ENCODE measurements around the gene RAB10. TPM values are rescaled to one million over a fixed set of nuclear protein-coding genes. Genes with fewer than 3 reads are reported as not detected.

RAB10 gene
- total RNA-seq, 1 experiment from 2014 or later = 130 TPM

DNA sequence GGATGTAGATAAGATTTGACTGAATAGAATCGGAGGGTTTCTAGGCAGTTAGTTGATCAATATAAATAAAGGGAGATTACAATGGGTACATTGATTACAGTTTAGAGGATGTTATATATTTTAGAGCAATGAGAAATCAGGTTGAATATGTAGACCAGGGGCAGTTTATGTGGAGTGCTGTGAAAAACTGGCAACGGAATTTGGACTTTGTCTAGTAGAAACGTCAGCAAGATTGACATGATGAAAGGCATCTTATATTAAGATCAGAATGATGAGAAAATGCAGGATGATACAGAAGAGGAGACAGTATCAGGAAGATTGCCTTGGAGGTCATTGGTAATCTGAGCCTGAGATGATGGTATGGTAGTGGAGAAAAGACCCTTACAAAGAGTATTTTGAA lies 39.9 kb downstream of the RAB10 start:
- H3K4me3 Mint-ChIP-seq = no peak overlapping the region
- Histone ChIP-seq H3K14ac (ENCODE audit: insufficient read depth, low read length) (no peak overlapping the region), H3K4ac (ENCODE audit: low read depth, low read length) (no peak overlapping the region), H4K8ac (replicated peaks; ENCODE audit: insufficient read length, low read depth, low read length) (no peak overlapping the region), H2AFZ (ENCODE audit: low read length) (no peak overlapping the region), H2BK120ac (ENCODE audit: low read depth, low read length, poor library complexity, severe bottlenecking) (no peak overlapping the region), H3K23ac (ENCODE audit: insufficient read length, low read depth, low read length) (no peak overlapping the region), H3T11ph (ENCODE audit: low read length) (no peak overlapping the region), H4K5ac (ENCODE audit: insufficient read length, low read depth, low read length) (no peak overlapping the region), H3K27me3 (ENCODE audit: insufficient read depth, low read length) (no peaks in the 10 kb centered on the region), H4K91ac (ENCODE audit: insufficient read length, low read depth, low read length) (no peak overlapping the region), H4K20me1 (ENCODE audit: control insufficient read depth, insufficient read depth, insufficient read length) (no peaks in the 10 kb centered on the region), H3K4me1 (ENCODE audit: insufficient read depth, low read length) (peaks cover 6% of the 10 kb centered on the region; the same call in 1 of the 2 replicates), H2BK5ac (ENCODE audit: insufficient read length, low read length) (no peak overlapping the region), H3K4me2 (ENCODE audit: insufficient read depth, insufficient read length, low read length) (no peak overlapping the region), H2BK15ac (ENCODE audit: low read depth, low read length) (no peak overlapping the region), H2BK20ac (ENCODE audit: low read depth, low read length, poor library complexity, severe bottlenecking) (no peak overlapping the region), H3K56ac (ENCODE audit: insufficient read length, low read depth, low read length) (no peak overlapping the region), H3K79me1 (ENCODE audit: insufficient read depth, low read depth, low read length, poor library complexity, severe bottlenecking) (peaks cover 6% of the 10 kb centered on the region), H3K79me2 (ENCODE audit: insufficient read depth, low read length) (peaks cover 28% of the 10 kb centered on the region), H3K18ac (ENCODE audit: insufficient read length, low read depth, low read length) (no peak overlapping the region), H2AK5ac (ENCODE audit: insufficient read length, low read length) (no peak overlapping the region), H3K27ac (ENCODE audit: insufficient read length, low read depth, low read length) (no peak overlapping the region), H3K9ac (ENCODE audit: extremely low read depth, insufficient read length, low read length) (no peak overlapping the region), H3K9me3 (ENCODE audit: control insufficient read depth, low read depth, low read length) (no peaks in the 10 kb centered on the region), H3K23me2 (ENCODE audit: insufficient read length, low read depth, low read length, poor library complexity, severe bottlenecking) (no peaks in the 10 kb centered on the region), H2BK12ac (ENCODE audit: insufficient read length, low read depth, low read length) (no peak overlapping the region)
- TF ChIP-seq, protein P1, sequence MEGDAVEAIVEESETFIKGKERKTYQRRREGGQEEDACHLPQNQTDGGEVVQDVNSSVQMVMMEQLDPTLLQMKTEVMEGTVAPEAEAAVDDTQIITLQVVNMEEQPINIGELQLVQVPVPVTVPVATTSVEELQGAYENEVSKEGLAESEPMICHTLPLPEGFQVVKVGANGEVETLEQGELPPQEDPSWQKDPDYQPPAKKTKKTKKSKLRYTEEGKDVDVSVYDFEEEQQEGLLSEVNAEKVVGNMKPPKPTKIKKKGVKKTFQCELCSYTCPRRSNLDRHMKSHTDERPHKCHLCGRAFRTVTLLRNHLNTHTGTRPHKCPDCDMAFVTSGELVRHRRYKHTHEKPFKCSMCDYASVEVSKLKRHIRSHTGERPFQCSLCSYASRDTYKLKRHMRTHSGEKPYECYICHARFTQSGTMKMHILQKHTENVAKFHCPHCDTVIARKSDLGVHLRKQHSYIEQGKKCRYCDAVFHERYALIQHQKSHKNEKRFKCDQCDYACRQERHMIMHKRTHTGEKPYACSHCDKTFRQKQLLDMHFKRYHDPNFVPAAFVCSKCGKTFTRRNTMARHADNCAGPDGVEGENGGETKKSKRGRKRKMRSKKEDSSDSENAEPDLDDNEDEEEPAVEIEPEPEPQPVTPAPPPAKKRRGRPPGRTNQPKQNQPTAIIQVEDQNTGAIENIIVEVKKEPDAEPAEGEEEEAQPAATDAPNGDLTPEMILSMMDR (conservative IDR thresholded peaks at IDR 0.05) = no peak
- peaks cover 6 to 7% (median 7%) of the 10 kb centered on the region in 3 experiments; a peak in 6 of 7 replicates for H3K36me3 Mint-ChIP-seq (ENCODE audit: insufficient read depth in 1 of 3, low read depth in 3 of 3)
- no peak for DNase-seq
- peak overlapping the region in 2 of 3 experiments; percentile 1 to 21; a peak in 3 of 7 replicates for H3K27ac Mint-ChIP-seq
- no CpG with 5 or more reads among the region's 3 CpGs for WGBS (ENCODE audit: extremely low coverage, insufficient read length, low lambda C conversion rate)
- H3K9me3 Mint-ChIP-seq = peaks cover 6% of the 10 kb centered on the region in 2 experiments; a peak in 4 of 5 replicates
- H3K4me1 Mint-ChIP-seq = peaks cover 47 to 49% of the 10 kb centered on the region in 2 experiments
- no peaks in the 10 kb centered on the region for H3K27me3 Mint-ChIP-seq (ENCODE audit: low read depth)

Measured in H9 (cell line).